ENCODE measurements around the gene CORO1A.
A peak's percentile ranks its signal among the peaks of the same experiment; 100 is the strongest.
"Not testable (repeated sequence)": the region's sequence is repeated elsewhere in the genome, so short reads cannot be mapped to it uniquely, and the experiment has no call there.

CORO1A gene

GRCh38 chr16:30183233-30184095 lies at the start of gene CORO1A:
Gene CORO1A (plus strand): TSS chr16:30183602. CDS start chr16:30185210, 1,608 bp downstream.
- DNase-seq (ENCODE audit: low read depth) = peak; percentile 88

- DNase-seq (ENCODE audit: low read depth) = no peak
Measured at GRCh38 chr16:30136971-30137605, 46.3 kb upstream of the CORO1A start.

DNA sequence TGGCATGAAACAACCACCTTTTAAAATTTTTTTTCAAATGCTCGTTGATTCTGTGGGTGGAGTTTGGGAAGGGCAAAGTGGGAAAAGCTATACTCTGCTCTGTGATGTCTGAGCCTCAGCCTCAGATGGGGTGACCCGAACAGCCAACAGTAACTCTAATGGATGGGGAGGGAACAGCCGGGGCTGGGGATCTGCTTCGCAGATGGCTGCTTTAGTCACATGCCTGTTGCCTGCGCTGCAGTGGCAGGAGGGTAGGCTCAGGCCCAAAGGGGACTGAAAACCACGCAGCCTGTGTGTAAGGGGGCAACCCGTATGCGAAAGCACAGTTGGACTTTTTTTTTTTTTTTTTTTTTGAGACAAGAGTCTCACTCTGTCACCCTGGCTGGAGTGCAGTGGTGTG lies 45.5 kb upstream of the CORO1A start:
- DNase-seq (ENCODE audit: low read depth) = no peak

GRCh38 chr16:30139583-30140481 lies 43.6 kb upstream of the CORO1A start:
- no peak for DNase-seq (ENCODE audit: low read depth)

DNA sequence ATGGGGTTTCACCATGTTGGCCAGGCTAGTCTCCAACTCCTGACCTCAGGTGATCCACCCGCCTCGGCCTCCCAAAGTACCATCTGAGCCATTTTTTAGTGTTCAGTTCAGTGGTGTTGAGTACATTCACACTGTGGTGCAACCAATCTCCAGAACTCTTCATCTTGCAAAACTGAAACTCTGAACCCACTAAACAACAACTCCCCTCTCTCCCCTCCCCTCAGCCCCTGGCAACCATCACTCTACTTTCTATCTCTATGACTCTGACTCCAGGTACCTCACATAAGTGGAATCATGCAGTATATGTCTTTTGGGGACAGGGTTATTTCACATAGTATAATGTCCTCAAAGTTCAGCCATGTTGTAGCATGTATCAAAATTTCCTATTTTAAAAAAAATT lies 41.7 kb upstream of the CORO1A start:
- no peak for DNase-seq (ENCODE audit: low read depth)

GRCh38 chr16:30142672-30143346 lies 40.6 kb upstream of the CORO1A start:
- DNase-seq (ENCODE audit: low read depth) = no peak

DNA sequence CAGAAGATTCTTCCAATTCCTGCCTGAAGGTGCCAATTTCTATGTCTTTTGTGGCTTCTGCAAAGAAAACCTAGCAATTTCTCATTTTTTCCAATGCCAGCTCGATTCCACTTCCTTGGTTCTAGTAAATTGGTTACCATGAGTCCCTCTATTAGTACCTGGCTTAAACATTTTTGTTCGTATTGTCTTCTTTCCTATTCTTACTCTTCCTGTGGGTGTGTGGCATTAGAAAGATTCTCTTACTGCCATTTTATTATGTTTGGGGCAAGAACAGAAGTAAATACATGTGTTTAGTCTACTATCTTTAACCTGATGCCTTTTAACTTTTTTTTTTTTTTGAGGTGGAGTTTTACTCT lies 40.1 kb upstream of the CORO1A start:
- no peak for DNase-seq (ENCODE audit: low read depth)

GRCh38 chr16:30144017-30144416 lies 39.4 kb upstream of the CORO1A start:
- no peak for DNase-seq (ENCODE audit: low read depth)

DNA sequence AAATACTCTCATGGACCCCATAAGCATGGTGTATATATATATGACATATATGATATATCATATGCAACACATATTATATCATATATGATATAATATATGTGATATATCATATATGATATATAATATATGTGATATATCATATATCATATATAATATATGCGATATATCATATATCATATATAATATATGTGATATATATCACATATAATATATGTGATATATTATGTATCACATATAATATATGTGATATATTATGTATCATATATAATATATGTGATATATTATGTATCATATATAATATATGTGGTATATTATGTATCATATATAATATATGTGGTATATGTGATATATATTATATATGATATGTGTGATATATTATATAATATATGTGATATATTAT lies 38.5 kb upstream of the CORO1A start:
- DNase-seq (ENCODE audit: low read depth) = no peak

DNA sequence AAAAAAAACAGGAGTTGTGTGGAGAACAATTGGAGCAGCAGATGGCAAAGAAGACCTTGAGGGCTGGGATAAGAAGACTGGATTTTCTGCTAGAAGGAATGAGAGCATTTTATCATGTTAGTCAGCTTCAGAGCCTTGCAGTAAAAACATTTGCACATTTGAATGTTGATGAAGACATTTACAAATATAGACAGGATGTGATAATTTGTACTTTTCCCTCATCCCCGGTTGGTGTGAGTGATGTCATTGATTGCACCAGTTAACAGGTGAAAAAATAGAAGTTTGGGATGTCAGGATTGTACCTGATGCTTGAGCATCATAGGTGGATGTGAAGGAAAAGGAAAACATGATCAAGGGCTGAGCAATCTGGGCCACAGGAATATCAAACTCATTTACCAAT lies 37.7 kb upstream of the CORO1A start:
- DNase-seq (ENCODE audit: low read depth) = no peak

DNA sequence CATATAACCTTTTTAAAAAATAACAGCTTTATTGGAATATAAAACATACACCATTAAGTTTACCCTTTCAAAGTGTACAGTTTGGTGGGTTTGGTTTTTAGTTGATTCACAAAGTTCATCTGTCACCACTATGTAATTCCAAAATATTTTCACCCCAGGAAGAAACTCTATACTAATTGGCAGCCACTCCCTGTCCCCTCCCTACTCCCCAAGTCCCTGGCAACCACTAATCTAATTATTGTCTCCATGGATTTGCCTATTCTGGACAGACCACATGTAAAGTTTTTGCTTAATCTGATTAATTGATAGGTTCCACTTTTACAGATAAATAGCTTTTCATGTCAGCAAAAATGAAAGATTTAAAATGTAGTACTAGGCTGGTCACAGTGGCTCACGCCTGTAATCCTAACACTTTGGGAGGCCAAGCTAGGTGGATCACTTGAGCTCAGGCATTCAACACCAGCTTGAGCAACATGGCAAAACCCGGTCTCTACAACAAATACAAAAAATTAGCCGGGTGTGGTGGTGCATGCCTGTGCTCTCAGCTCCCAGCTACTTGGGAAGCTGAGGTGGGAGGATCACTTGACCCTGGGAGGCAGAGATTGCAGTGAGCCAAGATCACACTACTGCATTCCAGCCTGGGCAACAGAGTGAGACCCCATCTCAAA lies 35.4 kb upstream of the CORO1A start:
- no peak for DNase-seq (ENCODE audit: low read depth)

- no peak for DNase-seq (ENCODE audit: low read depth)
Measured at GRCh38 chr16:30149250-30149930, 34.0 kb upstream of the CORO1A start.

- DNase-seq (ENCODE audit: low read depth) = no peak
Measured at GRCh38 chr16:30151091-30151490, 32.3 kb upstream of the CORO1A start.

DNA sequence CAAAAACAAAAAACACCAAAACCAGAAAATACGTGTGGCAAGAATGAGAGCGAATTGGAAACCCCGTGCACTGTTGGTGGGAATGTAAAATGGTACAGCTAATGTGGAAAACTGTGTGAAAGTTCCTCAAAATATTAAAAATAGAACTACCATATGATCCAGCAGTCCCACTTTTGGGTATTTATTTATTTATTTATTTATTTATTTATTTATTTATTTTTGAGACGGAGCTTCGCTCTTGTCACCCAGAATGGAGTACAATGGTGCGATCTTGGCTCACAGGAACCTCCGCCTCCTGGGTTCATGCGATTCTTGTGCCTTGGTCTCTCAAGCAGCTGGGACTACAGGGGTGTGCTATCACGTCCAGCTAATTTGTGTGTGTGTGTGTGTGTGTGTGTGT lies 30.9 kb upstream of the CORO1A start:
- DNase-seq (ENCODE audit: low read depth) = no peak

DNA sequence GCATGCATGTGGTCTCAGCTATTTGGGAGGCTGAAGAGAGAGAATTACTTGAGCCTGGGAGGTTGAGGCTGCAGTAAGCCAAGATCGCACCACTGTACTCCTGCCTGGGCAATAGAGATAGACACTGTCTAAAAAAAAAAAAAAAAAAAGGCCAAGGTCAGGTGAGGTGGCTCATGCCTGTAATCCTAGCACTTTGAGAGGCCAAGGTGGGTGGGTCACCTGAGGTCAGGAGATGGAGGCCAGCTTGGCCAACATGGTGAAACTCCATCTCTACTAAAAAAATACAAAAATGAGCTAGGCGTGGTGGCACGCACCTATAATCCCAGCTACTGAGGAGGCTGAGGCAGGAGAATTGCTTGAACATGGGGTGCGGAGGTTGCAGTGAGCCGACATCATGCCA lies 28.2 kb upstream of the CORO1A start:
- no peak for DNase-seq (ENCODE audit: low read depth)

DNA sequence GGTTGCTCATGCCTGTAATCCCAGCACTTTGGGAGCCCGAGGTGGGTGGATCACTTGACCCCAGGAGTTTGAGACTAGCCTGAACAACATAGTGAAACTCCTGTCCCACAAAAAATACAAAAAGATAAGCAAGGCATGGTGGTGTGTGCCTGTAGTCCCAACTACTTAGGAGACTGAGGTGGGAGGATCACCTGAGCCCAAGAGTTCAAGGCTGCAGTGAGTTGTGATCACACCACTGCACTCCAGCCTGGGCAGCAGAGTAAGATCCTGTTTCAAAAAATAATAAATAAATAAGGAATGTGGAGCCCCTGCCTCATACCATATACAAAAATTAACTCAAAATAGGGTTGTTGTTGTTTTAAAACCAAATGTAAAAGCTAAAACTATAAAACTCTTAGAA lies 26.2 kb upstream of the CORO1A start:
- no peak for DNase-seq (ENCODE audit: low read depth)

- no peak for DNase-seq (ENCODE audit: low read depth)
Measured at GRCh38 chr16:30163538-30163937, 19.9 kb upstream of the CORO1A start.

DNA sequence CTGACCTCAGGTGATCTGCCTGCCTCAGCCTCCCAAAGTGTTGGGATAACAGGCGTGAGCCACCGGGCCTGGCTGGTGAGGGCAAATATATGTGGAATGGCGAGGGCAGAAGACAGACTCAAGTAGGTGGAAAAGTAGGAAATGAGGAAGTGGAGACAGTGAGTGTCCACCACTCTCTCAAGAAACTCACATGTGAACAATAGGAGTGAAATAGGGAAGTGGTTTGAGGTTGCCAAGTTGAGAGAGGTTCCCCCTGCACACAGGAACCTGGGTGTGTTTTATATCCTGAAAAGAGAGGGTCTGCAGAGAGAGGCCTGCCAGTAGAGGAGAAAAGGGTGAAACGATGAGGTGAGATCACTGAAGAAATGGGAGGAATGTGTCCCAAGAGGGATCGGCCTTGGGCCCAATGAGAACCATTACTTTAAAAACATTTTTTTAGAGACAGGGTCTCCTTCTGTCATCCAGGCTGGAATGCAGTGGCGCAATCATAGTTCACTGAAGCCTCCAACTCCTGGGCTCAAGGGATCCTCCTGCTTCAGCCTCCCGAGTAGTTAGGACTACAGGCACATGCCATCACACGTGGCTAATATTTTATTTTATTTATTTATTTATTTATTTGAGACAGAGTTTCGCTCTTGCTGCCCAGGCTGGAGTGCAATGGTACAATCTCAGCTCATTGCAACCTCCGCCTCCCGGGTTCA lies 17.1 kb upstream of the CORO1A start:
- no peak for DNase-seq (ENCODE audit: low read depth)

- not testable (repeated sequence) for DNase-seq (ENCODE audit: low read depth)
Measured at GRCh38 chr16:30168746-30169145, 14.7 kb upstream of the CORO1A start.

GRCh38 chr16:30169416-30169815 lies 14.0 kb upstream of the CORO1A start:
- not testable (repeated sequence) for DNase-seq (ENCODE audit: low read depth)

Data from activated T-cell treated with anti-CD3 and anti-CD28 coated beads for 48 hours (primary cell).